Measurements from ENCODE around the gene FKBP1A. TPM values are rescaled to one million over a fixed set of nuclear protein-coding genes. Genes with fewer than 3 reads are reported as not detected.
A peak's percentile ranks its signal among the peaks of the same experiment; 100 is the strongest.

The FKBP1A gene
- total and polyA plus RNA-seq, 2 experiments from 2014 or later: 99.5 to 161 TPM

GRCh38 chr20:1414982-1415381, 22.1 kb upstream of the FKBP1A start:
- no peaks in the 10 kb centered on the region for H3K36me3 ChIP-seq (replicated peaks; ENCODE audit: insufficient read depth, low read depth)
- H3K9me3 ChIP-seq (ENCODE audit: low read depth): no peaks in the 10 kb centered on the region
- no peak for TF ChIP-seq EZH2phosphoT487 (IDR thresholded peaks at IDR 0.05; ENCODE audit: low read depth, severe bottlenecking, unreplicated experiment)
- TF ChIP-seq EZH2 (IDR thresholded peaks at IDR 0.05; ENCODE audit: borderline replicate concordance): no peak
- no peak for TF ChIP-seq CTCF (IDR thresholded peaks at IDR 0.05; ENCODE audit: poor library complexity)
- H3K79me2 ChIP-seq: no peaks in the 10 kb centered on the region
- no peaks in the 10 kb centered on the region for H3K9me2 ChIP-seq (replicated peaks; ENCODE audit: insufficient read depth)
- no peaks in the 10 kb centered on the region for H4K20me1 ChIP-seq (ENCODE audit: insufficient read depth, poor library complexity, severe bottlenecking)
- H2AFZ ChIP-seq: no peak overlapping the region
- H3K4me2 ChIP-seq: no peak overlapping the region
- H3K27ac ChIP-seq: no peak overlapping the region
- no peaks in the 10 kb centered on the region for H3K4me1 ChIP-seq (ENCODE audit: insufficient read depth)
- no peak overlapping the region for H3K4me3 ChIP-seq
- 70% methylated on average over 4 of the region's 4 CpGs for WGBS (ENCODE audit: low lambda C conversion rate, missing lambda C conversion rate)
- H3K27me3 ChIP-seq: no peaks in the 10 kb centered on the region
- no peak for DNase-seq (ENCODE audit: low spot score)

- no peak overlapping the region for H3K4me3 ChIP-seq
- no peak for DNase-seq (ENCODE audit: low spot score)
- no peak overlapping the region for H3K4me2 ChIP-seq
- H3K9me3 ChIP-seq (ENCODE audit: low read depth): no peaks in the 10 kb centered on the region
- H3K27me3 ChIP-seq: no peaks in the 10 kb centered on the region
- H3K4me1 ChIP-seq (ENCODE audit: insufficient read depth): peaks cover 7% of the 10 kb centered on the region
- H3K27ac ChIP-seq: peak overlapping the region; percentile 55
- 31% methylated on average over 2 of the region's 2 CpGs for WGBS (ENCODE audit: low lambda C conversion rate, missing lambda C conversion rate)
- H3K79me2 ChIP-seq: no peaks in the 10 kb centered on the region
- H3K9me2 ChIP-seq (replicated peaks; ENCODE audit: insufficient read depth): no peaks in the 10 kb centered on the region
- H4K20me1 ChIP-seq (ENCODE audit: insufficient read depth, poor library complexity, severe bottlenecking): no peaks in the 10 kb centered on the region
- no peak overlapping the region for H2AFZ ChIP-seq
- TF ChIP-seq EZH2 (IDR thresholded peaks at IDR 0.05; ENCODE audit: borderline replicate concordance): no peak
- no peak for TF ChIP-seq EZH2phosphoT487 (IDR thresholded peaks at IDR 0.05; ENCODE audit: low read depth, severe bottlenecking, unreplicated experiment)
- H3K36me3 ChIP-seq (replicated peaks; ENCODE audit: insufficient read depth, low read depth): no peaks in the 10 kb centered on the region
Observed at GRCh38 chr20:1405801-1406200, 12.9 kb upstream of the FKBP1A start.

GRCh38 chr20:1403624-1404023, 10.8 kb upstream of the FKBP1A start:
- DNase-seq (ENCODE audit: low spot score): no peak
- Histone ChIP-seq H3K36me3 (replicated peaks; ENCODE audit: insufficient read depth, low read depth) (no peaks in the 10 kb centered on the region), H3K79me2 (no peaks in the 10 kb centered on the region), H3K4me2 (no peak overlapping the region), H3K9me3 (ENCODE audit: low read depth) (no peaks in the 10 kb centered on the region), H3K9me2 (replicated peaks; ENCODE audit: insufficient read depth) (no peaks in the 10 kb centered on the region), H3K27ac (no peak overlapping the region), H3K4me3 (no peak overlapping the region), H3K27me3 (no peaks in the 10 kb centered on the region), H3K4me1 (ENCODE audit: insufficient read depth) (peaks cover 24% of the 10 kb centered on the region), H2AFZ (no peak overlapping the region), H4K20me1 (ENCODE audit: insufficient read depth, poor library complexity, severe bottlenecking) (no peaks in the 10 kb centered on the region)
- 95% methylated on average over 1 of the region's 1 CpG for WGBS (ENCODE audit: low lambda C conversion rate, missing lambda C conversion rate)
- TF ChIP-seq EZH2phosphoT487 (IDR thresholded peaks at IDR 0.05; ENCODE audit: low read depth, severe bottlenecking, unreplicated experiment) (no peak), EZH2 (IDR thresholded peaks at IDR 0.05; ENCODE audit: borderline replicate concordance) (no peak), CTCF (IDR thresholded peaks at IDR 0.05; ENCODE audit: poor library complexity) (no peak)

GRCh38 chr20:1402149-1402548, 9.3 kb upstream of the FKBP1A start:
- Histone ChIP-seq H3K27ac (peak overlapping the region; percentile 88), H3K9me2 (replicated peaks; ENCODE audit: insufficient read depth) (no peaks in the 10 kb centered on the region), H4K20me1 (ENCODE audit: insufficient read depth, poor library complexity, severe bottlenecking) (no peaks in the 10 kb centered on the region), H3K4me3 (no peak overlapping the region), H3K4me1 (ENCODE audit: insufficient read depth) (peaks cover 28% of the 10 kb centered on the region), H3K79me2 (no peaks in the 10 kb centered on the region), H3K27me3 (no peaks in the 10 kb centered on the region), H3K36me3 (replicated peaks; ENCODE audit: insufficient read depth, low read depth) (no peaks in the 10 kb centered on the region), H3K4me2 (peak overlapping the region; percentile 3), H2AFZ (no peak overlapping the region), H3K9me3 (ENCODE audit: low read depth) (no peaks in the 10 kb centered on the region)
- DNase-seq (ENCODE audit: low spot score): no peak
- 88% methylated on average over 7 of the region's 7 CpGs for WGBS (ENCODE audit: low lambda C conversion rate, missing lambda C conversion rate)
- TF ChIP-seq EZH2phosphoT487 (IDR thresholded peaks at IDR 0.05; ENCODE audit: low read depth, severe bottlenecking, unreplicated experiment) (no peak), CTCF (IDR thresholded peaks at IDR 0.05; ENCODE audit: poor library complexity) (no peak), EZH2 (IDR thresholded peaks at IDR 0.05; ENCODE audit: borderline replicate concordance) (no peak)

Data from hepatocyte (in vitro differentiated cells).